Gastrocnemius medialis (tissue), 4 donors: ENCODE measurements around the gene UTRN. TPM values are rescaled to one million over a fixed set of nuclear protein-coding genes. Genes with fewer than 3 reads are reported as not detected.

Experiments
- ATAC-seq, 2 donors: fragments of 150-250 bp; one replicate each; pipeline ENCODE4 v1.9.1; 2016
- DNase-seq, 2 donors: peaks; one replicate each; pipeline ENCODE4 v3.0.0-alpha.2; 2019
- H3K27ac ChIP-seq, 4 donors: fragments of 200-600 bp; sonication (generic); 1 replicate in 1 of 4; 2 replicates in 3 of 4; pipeline ENCODE4 v1.5.1; 2016 to 2018; ENCODE audit warnings: mild to moderate bottlenecking in 2 of 4, moderate library complexity in 1 of 4
- H3K27me3 ChIP-seq, 3 donors: fragments of 200-600 bp; sonication (generic) in 2 of 3; 1 replicate in 1 of 3; 2 replicates in 2 of 3; pipeline versions ENCODE4 v1.5.1 to v1.6.0; 2016 to 2019; ENCODE audit warnings: mild to moderate bottlenecking in 1 of 3, moderate library complexity in 1 of 3
- H3K36me3 ChIP-seq, 2 donors: fragments of 200-600 bp; sonication (generic) in 1 of 2; one replicate each; pipeline ENCODE4 v1.5.1; 2017 to 2018
- H3K4me1 ChIP-seq, 2 donors: fragments of 200-600 bp; sonication (generic) in 1 of 2; one replicate each; pipeline ENCODE4 v1.5.1; 2016 to 2017; ENCODE audit warnings: mild to moderate bottlenecking in 2 of 2
- H3K4me3 ChIP-seq, 4 donors: fragments of 200-600 bp; sonication (generic) in 3 of 4; 1 replicate in 1 of 4; 2 replicates in 3 of 4; pipeline ENCODE4 v1.5.1; 2016 to 2019; ENCODE audit warnings: mild to moderate bottlenecking in 2 of 4
- H3K9me3 ChIP-seq, 3 donors: fragments of 200-600 bp; sonication (generic) in 2 of 3; 1 replicate in 1 of 3; 2 replicates in 2 of 3; pipeline ENCODE4 v1.5.1; 2016 to 2019
- CTCF ChIP-seq, 5 experiments: fragments of 450-650 bp in 3 of 5; fragments of 200-600 bp in 2 of 5; sonication (generic) in 2 of 5; IDR thresholded peaks in 4 of 5; conservative IDR thresholded peaks in 1 of 5; 1 replicate in 4 of 5; 2 replicates in 1 of 5; pipeline ENCODE4 v1.5.1; 2016 to 2019; ENCODE audit warnings: antibody characterized with exemption in 5 of 5, mild to moderate bottlenecking in 3 of 5, moderate library complexity in 3 of 5
- POLR2A ChIP-seq, 2 donors: fragments of 450-650 bp; IDR thresholded peaks; one replicate each; pipeline ENCODE4 v1.6.1; 2017; ENCODE audit warnings: antibody characterized with exemption in 2 of 2, mild to moderate bottlenecking in 2 of 2, moderate library complexity in 2 of 2
- in situ Hi-C, 4 donors: fragments of 200-750 bp; cut with MboI; loops; one replicate each; pipeline versions ENCODE4 v1.15.0 to v1.8.0; 2017; ENCODE audit warnings: low sequenced_read_pairs in 4 of 4
- intact Hi-C: fragments of 100-400 bp; cut with DNase I; formaldehyde crosslinking; loops from one replicate; pipeline ENCODE4 v1.15.1; 2023; ENCODE audit warnings: low total_unique reads
- total RNA-seq, 4 donors: library from RNA; depleted of rRNA; stranded (reverse); fragments of >200 nt; gene quantifications; one replicate each; pipeline versions ENCODE4 v1.1.0 to v1.2.3, GENCODE V29; 2016

UTRN gene
- total RNA-seq, 4 donors from 2014 or later, result 24.1 to 66.3 (median 40.1) TPM

GRCh38 chr6:144284478-144284782 lies 705 bp upstream of the UTRN start:
- Histone ChIP-seq H3K36me3 (no peaks in the 10 kb centered on the region), H3K9me3 (no peaks in the 10 kb centered on the region), H3K27me3 (no peaks in the 10 kb centered on the region), H3K27ac (peak overlapping the region; percentile 90 to 96 (median 92)), H3K4me3 (peak overlapping the region; percentile 72 to 99 (median 82)), H3K4me1 (peaks cover 15 to 21% of the 10 kb centered on the region in 2 donors)
- ATAC-seq (no peak), DNase-seq (no peak)
- intact Hi-C loops, result loop anchor here (1.0 kb wide), 1 partner anchor 50 kb away; no protein-coding TSS in a partner anchor
- in situ Hi-C loops, result loop anchor here in 2 of 4 donors (10.0 kb wide), 2 partner anchors 70 to 200 kb away; no protein-coding TSS in a partner anchor
- TF ChIP-seq CTCF (IDR thresholded peaks at IDR 0.05 in 4 of 5, conservative IDR thresholded peaks at IDR 0.05 in 1 of 5), result no peak
- no peak for TF ChIP-seq POLR2A (IDR thresholded peaks at IDR 0.05)

DNA sequence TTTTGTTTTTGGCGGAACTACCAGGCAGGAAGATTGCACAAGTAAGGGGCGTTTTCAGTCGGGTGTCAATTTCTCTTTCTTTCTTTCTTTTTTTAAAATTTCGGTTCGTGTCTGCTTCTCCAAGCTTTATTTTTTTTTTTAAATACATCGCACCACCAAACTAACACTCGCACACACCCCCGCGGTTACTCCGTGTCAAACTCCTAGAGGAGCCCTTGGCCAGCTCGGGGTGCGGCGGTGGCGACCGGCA lies 338 bp downstream of the UTRN start:
- intact Hi-C loops, result loop anchor here (1.0 to 5.0 kb wide), 2 partner anchors 19 to 192 kb away; no protein-coding TSS in a partner anchor
- ATAC-seq, result peak in 1 of 2 donors; percentile 28

DNA sequence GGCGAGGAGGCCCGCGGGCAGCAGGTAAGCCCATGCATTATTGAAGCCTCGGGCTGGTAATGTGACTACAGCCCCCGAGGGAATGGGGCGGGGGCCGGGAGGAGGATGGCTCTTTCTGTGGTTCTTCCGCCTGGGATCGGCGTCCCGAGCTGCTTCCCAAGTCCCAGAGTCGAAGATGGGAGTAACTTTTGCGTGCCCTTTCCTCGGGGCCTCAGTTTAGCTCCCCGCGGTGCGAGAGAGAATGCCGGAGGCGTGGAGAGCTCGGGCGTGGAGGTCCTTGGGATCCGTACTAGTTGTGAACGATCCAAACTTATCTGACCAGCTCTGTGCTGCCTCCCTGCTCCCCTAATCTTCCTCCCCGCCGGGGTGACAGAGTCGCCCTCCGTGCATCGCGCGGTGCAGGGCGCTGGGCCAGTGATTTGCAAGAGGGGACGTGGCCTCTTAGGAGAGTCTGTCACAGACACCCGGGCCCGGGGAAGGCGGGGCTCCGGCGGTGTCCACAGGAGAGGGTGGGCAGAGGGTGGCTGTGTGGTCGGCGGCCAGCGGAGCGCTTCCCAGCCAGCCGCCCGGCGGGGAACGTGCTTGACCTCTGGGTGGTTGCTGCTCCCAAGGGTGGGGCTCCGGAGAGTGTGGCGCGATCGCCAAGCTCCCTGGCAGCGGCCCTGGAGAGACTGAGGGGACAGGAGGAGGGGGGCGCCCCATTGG lies 815 bp downstream of the UTRN start:
- peak overlapping the region; percentile 90 to 96 (median 92) for H3K27ac ChIP-seq
- peak; percentile 39 to 62 for TF ChIP-seq POLR2A (IDR thresholded peaks at IDR 0.05)
- no peak for TF ChIP-seq CTCF (IDR thresholded peaks at IDR 0.05 in 4 of 5, conservative IDR thresholded peaks at IDR 0.05 in 1 of 5)
- H3K27me3 ChIP-seq, result no peaks in the 10 kb centered on the region
- no peaks in the 10 kb centered on the region for H3K9me3 ChIP-seq
- H3K4me1 ChIP-seq, result peaks cover 15 to 21% of the 10 kb centered on the region in 2 donors
- no peaks in the 10 kb centered on the region for H3K36me3 ChIP-seq
- intact Hi-C loops (loop anchor here (1.0 to 5.0 kb wide), 5 partner anchors 20 to 191 kb away; partner anchors contain the start of gene SF3B5), in situ Hi-C loops (loop anchor here in 2 of 4 donors (5.0 to 10.0 kb wide), 3 partner anchors 69 to 199 kb away; no protein-coding TSS in a partner anchor)
- ATAC-seq (peak; percentile 50), DNase-seq (peak; percentile 51 to 72)
- H3K4me3 ChIP-seq, result peak overlapping the region; percentile 72 to 99 (median 82)

More for the DNA sequence above, 338 bp downstream of the UTRN start:
- DNase-seq, result no peak
- in situ Hi-C loops, result loop anchor here in 2 of 4 donors (5.0 to 10.0 kb wide), 3 partner anchors 68 to 199 kb away; no protein-coding TSS in a partner anchor
- Histone ChIP-seq H3K9me3 (no peaks in the 10 kb centered on the region), H3K4me1 (peaks cover 15 to 21% of the 10 kb centered on the region in 2 donors), H3K4me3 (peak overlapping the region; percentile 72 to 99 (median 82)), H3K27ac (peak overlapping the region; percentile 90 to 96 (median 92)), H3K36me3 (no peaks in the 10 kb centered on the region), H3K27me3 (no peaks in the 10 kb centered on the region)
- TF ChIP-seq POLR2A (IDR thresholded peaks at IDR 0.05) (no peak), CTCF (IDR thresholded peaks at IDR 0.05 in 4 of 5, conservative IDR thresholded peaks at IDR 0.05 in 1 of 5) (no peak)

GRCh38 chr6:144286503-144287393 lies 1.6 kb downstream of the UTRN start:
- peak; percentile 16 to 25 for ATAC-seq
- Histone ChIP-seq H3K4me3 (peak overlapping the region; percentile 72 to 99 (median 82)), H3K9me3 (no peaks in the 10 kb centered on the region), H3K27me3 (no peaks in the 10 kb centered on the region), H3K4me1 (peaks cover 15 to 23% of the 10 kb centered on the region in 2 donors), H3K36me3 (no peaks in the 10 kb centered on the region), H3K27ac (peak overlapping the region; percentile 90 to 96 (median 92))
- TF ChIP-seq POLR2A (IDR thresholded peaks at IDR 0.05) (no peak), CTCF (IDR thresholded peaks at IDR 0.05 in 4 of 5, conservative IDR thresholded peaks at IDR 0.05 in 1 of 5) (no peak)
- in situ Hi-C loops, result loop anchor here in 2 of 4 donors (5.0 to 10.0 kb wide), 3 partner anchors 69 to 198 kb away; no protein-coding TSS in a partner anchor
- peak; percentile 18 to 47 for DNase-seq
- intact Hi-C loops, result loop anchor here (1.0 to 5.0 kb wide), 4 partner anchors 45 to 192 kb away; partner anchors contain the start of gene SF3B5
